ENCODE measurements around the gene CELSR3. TPM values are rescaled to one million over a fixed set of nuclear protein-coding genes. Genes with fewer than 3 reads are reported as not detected.

The CELSR3 gene
- total and polyA plus RNA-seq, 8 donors, result 0.51 to 13.9 (median 1.4) TPM

DNA sequence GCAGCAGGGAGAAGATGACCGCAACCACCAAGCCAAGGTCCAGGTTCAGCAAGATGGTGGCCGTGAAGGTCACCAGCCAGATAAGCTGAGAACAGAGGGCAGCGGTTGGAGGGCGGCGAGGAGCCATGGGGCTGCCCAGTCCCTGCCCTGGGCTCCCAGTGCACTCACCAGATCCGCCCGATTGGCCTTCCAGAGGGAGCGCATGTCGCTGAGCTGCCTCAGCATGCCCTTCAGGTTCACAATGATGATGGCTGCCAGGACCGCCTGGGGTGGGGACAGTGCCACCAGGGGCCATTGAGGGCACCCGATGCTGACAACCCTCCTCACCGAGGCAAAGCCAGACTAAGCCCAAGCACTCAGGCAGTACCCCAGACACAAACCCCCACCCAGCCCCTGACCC is 32.8 kb downstream of the CELSR3 start:
- no peak for FAIRE-seq
- Histone ChIP-seq H3K9me3 (no peaks in the 10 kb centered on the region), H3K36me3 (peaks cover 0 to 8% (median 0%) of the 10 kb centered on the region in 3 donors), H3K4me1 (no peaks in the 10 kb centered on the region), H3K27me3 (no peaks in the 10 kb centered on the region), H3K27ac (no peak overlapping the region), H3K4me3 (no peak overlapping the region)
- WGBS, 2 donors, result 95 to 96% methylated on average over 12 of the region's 12 CpGs
- no peak for ATAC-seq
- DNase-seq, result no peak
- TF ChIP-seq, protein P1, sequence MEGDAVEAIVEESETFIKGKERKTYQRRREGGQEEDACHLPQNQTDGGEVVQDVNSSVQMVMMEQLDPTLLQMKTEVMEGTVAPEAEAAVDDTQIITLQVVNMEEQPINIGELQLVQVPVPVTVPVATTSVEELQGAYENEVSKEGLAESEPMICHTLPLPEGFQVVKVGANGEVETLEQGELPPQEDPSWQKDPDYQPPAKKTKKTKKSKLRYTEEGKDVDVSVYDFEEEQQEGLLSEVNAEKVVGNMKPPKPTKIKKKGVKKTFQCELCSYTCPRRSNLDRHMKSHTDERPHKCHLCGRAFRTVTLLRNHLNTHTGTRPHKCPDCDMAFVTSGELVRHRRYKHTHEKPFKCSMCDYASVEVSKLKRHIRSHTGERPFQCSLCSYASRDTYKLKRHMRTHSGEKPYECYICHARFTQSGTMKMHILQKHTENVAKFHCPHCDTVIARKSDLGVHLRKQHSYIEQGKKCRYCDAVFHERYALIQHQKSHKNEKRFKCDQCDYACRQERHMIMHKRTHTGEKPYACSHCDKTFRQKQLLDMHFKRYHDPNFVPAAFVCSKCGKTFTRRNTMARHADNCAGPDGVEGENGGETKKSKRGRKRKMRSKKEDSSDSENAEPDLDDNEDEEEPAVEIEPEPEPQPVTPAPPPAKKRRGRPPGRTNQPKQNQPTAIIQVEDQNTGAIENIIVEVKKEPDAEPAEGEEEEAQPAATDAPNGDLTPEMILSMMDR (IDR thresholded peaks at IDR 0.05), result no peak
- intact Hi-C loops (cut with DNase I), result no loop called here

DNA sequence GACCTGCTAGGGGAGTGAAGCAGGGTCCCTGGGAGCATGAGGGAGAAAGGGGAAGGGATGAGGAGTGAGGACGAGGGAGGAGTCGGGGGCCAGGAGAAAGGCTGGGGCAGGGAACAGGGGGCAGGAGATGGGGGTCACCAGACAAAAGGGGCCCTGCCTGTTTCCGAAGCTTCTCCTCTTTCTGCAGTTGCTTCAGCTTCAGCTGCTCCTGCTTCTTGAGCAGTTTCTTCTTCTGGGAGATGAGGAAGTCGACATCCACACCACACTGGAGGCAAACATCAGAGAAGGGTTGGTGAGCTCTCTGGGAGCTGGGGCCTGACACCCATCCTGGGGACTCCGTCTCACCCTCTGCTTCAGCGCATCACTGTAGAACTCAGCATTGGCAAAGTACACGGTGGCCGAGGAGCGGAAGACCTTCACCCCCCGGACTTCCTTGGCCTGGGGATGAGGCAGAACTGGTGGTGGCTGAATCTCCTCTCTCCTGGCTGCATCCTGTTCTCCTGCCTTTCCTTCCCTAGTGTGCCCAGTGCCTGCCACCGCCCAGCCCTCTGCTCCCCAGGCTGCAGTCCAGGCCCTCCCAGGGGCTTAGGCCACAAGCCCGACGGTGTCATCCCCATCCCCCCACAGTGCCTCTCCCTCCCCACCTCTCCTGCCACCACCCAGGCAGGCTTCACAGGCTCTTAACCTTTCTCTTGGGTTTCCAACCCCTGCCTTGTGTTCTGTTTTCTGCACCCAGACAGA is 34.2 kb downstream of the CELSR3 start:
- DNase-seq (no peak), ATAC-seq (no peak), FAIRE-seq (no peak)
- no peaks in the 10 kb centered on the region for H3K4me1 ChIP-seq
- intact Hi-C loops (cut with DNase I), result no loop called here
- no peak overlapping the region for H3K4me3 ChIP-seq
- TF ChIP-seq, protein P1 (IDR thresholded peaks at IDR 0.05), result no peak
- 85 to 87% methylated on average over 13 of the region's 13 CpGs for WGBS, 2 donors
- H3K9me3 ChIP-seq, result no peaks in the 10 kb centered on the region
- peaks cover 0 to 8% (median 0%) of the 10 kb centered on the region in 3 donors for H3K36me3 ChIP-seq
- no peaks in the 10 kb centered on the region for H3K27me3 ChIP-seq
- H3K27ac ChIP-seq, result no peak overlapping the region

DNA sequence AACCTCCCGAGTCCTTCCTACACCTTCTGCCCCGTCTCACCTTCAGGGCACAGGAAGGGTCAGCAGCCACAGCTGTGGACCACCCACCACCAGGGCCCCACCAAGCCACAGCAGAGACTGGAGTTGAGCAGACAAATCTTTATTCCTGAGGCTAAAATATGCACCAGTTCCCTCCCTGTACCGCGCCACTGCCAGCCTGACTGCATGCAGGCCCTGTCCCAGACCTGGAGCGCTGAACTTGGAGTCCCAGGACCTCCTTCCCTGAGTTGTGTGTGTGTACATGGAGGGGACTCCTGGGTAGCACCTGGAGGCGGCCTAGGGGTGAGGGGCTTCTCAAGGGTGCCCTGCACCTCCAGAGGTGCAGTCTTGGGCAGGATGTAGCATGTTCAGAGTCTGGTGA is 37.1 kb downstream of the CELSR3 start:
- DNase-seq (peak in 1 of 6 donors; percentile 22), ATAC-seq (no peak), FAIRE-seq (no peak)
- Histone ChIP-seq H3K9me3 (no peaks in the 10 kb centered on the region), H3K36me3 (peaks cover 0 to 8% (median 0%) of the 10 kb centered on the region in 3 donors), H3K4me1 (no peaks in the 10 kb centered on the region), H3K27ac (no peak overlapping the region), H3K4me3 (no peak overlapping the region), H3K27me3 (no peaks in the 10 kb centered on the region)
- intact Hi-C loops (cut with DNase I), result no loop called here
- WGBS, 2 donors, result 94 to 95% methylated on average over 6 of the region's 6 CpGs
- TF ChIP-seq, protein P1 (IDR thresholded peaks at IDR 0.05), result no peak

DNA sequence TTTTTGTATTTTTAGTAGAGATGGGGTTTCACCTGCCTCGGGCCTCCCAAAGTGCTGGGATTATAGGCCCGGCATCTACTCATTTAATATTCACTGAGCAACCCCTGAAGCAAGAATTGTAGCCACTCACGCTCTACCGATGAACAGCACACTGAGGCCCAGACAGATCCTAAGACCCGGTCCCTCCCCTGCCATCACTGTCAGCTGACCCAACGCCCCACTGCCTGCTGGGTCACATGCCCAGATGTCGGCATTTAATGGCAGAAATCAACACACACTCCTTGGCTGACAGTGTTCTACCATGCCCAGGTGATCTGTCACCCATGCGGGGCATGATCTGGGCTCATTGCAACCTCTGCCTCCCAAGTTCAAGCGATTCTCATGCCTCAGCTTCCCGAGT is 37.9 kb downstream of the CELSR3 start:
- Histone ChIP-seq H3K27me3 (no peaks in the 10 kb centered on the region), H3K9me3 (no peaks in the 10 kb centered on the region), H3K4me3 (no peak overlapping the region), H3K36me3 (peaks cover 0 to 8% (median 0%) of the 10 kb centered on the region in 3 donors), H3K4me1 (no peaks in the 10 kb centered on the region), H3K27ac (no peak overlapping the region)
- DNase-seq, result no peak
- WGBS, 2 donors, result 89 to 95% methylated on average over 10 of the region's 10 CpGs
- TF ChIP-seq, protein P1 (IDR thresholded peaks at IDR 0.05), result no peak
- intact Hi-C loops (cut with DNase I), result no loop called here
- no peak for FAIRE-seq
- ATAC-seq, result no peak

DNA sequence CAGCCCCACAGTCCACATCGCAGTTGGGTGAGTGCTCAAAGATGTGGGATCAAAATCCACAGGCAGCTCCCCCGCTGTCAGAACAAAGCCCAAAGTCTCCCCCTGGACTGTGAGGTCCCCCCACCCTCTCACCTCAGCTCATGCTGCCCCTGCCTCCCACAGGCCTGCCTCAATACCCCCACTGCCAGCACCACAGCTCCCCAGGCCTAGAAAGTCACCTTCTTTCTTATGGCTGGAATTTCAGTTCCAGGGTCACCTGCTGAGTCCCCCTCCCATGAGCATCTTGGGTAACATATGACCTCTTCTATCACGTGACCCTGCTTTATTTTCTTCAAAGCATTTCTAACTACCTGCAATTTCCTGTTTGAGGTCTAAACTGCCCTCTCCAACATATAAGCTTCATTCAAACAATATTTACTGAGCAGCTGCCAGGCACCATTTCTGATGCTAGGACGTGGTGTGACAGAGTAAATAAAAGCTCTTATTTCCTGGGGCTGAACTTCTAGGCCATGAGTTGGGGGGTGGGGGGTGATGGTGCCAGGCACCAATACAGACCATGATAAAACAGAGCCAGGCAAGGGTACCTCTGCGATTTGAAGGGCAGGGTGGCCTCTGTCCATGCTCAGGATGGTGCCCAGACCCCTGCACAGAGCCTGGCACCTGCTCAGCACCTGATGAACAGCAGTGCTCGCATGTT is 38.7 kb downstream of the CELSR3 start:
- H3K9me3 ChIP-seq, result no peaks in the 10 kb centered on the region
- no peak overlapping the region for H3K27ac ChIP-seq
- ATAC-seq, result peak in 1 of 4 donors; percentile 25
- H3K27me3 ChIP-seq, result no peaks in the 10 kb centered on the region
- FAIRE-seq, result no peak
- no peak for DNase-seq
- H3K4me3 ChIP-seq, result no peak overlapping the region
- no peaks in the 10 kb centered on the region for H3K4me1 ChIP-seq
- 72 to 79% methylated on average over 6 of the region's 6 CpGs for WGBS, 2 donors
- intact Hi-C loops (cut with DNase I), result no loop called here
- TF ChIP-seq, protein P1 (IDR thresholded peaks at IDR 0.05), result no peak
- peaks cover 0 to 8% (median 0%) of the 10 kb centered on the region in 3 donors for H3K36me3 ChIP-seq
